T-helper 2 cell treated with Interferon-gamma antibody and Interleukin-4, amounts not matched to agents 5 μg/mL and 100 μg/mL, for 36 hours (primary cell): ENCODE data around the gene PERM1.
"Not testable (repeated sequence)": the region's sequence is repeated elsewhere in the genome, so short reads cannot be mapped to it uniquely, and the experiment has no call there.

Experiments
- DNase-seq: peaks from one replicate; pipeline ENCODE4 v3.0.0; 2021; ENCODE audit warnings: low spot score
- H3K27ac Mint-ChIP-seq: one replicate; pipeline ENCODE4 v1.8.0; 2021; ENCODE audit warnings: mild to moderate bottlenecking, mixed read lengths
- H3K27me3 Mint-ChIP-seq: one replicate; pipeline ENCODE4 v1.8.0; 2021; ENCODE audit warnings: low read depth, mixed read lengths
- H3K36me3 Mint-ChIP-seq: one replicate; pipeline ENCODE4 v1.8.0; 2021; ENCODE audit warnings: low read depth, mixed read lengths
- H3K4me1 Mint-ChIP-seq: one replicate; pipeline ENCODE4 v1.8.0; 2021; ENCODE audit warnings: low read depth, mixed read lengths
- H3K4me3 Mint-ChIP-seq: one replicate; pipeline ENCODE4 v1.8.0; 2022; ENCODE audit warnings: mild to moderate bottlenecking, moderate library complexity, mixed read lengths
- H3K9me3 Mint-ChIP-seq: one replicate; pipeline ENCODE4 v1.8.0; 2021; ENCODE audit warnings: mixed read lengths

The PERM1 gene, protein sequence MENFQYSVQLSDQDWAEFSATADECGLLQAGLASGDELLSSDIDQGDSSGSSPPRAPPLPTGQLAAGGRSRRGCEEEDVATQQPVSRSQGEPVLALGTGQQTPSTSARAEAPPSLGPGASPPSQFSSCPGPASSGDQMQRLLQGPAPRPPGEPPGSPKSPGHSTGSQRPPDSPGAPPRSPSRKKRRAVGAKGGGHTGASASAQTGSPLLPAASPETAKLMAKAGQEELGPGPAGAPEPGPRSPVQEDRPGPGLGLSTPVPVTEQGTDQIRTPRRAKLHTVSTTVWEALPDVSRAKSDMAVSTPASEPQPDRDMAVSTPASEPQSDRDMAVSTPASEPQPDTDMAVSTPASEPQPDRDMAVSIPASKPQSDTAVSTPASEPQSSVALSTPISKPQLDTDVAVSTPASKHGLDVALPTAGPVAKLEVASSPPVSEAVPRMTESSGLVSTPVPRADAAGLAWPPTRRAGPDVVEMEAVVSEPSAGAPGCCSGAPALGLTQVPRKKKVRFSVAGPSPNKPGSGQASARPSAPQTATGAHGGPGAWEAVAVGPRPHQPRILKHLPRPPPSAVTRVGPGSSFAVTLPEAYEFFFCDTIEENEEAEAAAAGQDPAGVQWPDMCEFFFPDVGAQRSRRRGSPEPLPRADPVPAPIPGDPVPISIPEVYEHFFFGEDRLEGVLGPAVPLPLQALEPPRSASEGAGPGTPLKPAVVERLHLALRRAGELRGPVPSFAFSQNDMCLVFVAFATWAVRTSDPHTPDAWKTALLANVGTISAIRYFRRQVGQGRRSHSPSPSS

DNA sequence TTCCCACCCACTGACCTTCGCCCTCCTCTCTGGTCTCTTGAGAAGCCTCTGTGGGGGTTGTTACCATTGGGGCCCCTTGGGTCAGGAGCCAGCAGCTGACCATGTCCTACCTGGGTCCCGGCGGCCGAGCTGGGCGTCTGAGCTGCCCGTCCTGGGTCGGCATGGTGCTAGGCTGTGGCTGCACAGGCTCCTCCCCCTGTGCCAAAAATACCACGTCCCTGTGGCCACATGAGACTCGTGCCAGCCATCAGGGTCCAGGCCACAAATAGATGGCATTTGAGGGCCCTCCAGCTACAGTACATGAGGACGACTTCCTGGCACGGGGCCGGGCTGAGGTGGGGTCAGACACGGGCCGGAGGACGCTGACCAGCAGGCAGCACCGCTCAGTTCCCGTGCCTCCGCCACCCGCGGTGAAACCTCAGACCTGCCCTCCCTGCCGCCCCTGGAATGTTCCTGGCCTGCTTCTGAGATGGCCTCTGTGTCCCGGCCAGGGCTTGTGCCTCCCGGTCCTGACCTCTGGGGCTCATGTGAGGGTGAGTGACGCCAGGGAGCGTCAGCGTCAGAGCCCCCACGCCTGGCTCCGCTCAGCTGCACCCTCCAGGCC is at the start of gene PERM1:
Gene PERM1, minus strand, starts transcription at position 139 of the 604 bp plus-strand sequence. CDS start 1,064 bp downstream, outside the sequence.
- peaks cover 9% of the 10 kb centered on the region for H3K27me3 Mint-ChIP-seq
- DNase-seq, result no peak

DNA sequence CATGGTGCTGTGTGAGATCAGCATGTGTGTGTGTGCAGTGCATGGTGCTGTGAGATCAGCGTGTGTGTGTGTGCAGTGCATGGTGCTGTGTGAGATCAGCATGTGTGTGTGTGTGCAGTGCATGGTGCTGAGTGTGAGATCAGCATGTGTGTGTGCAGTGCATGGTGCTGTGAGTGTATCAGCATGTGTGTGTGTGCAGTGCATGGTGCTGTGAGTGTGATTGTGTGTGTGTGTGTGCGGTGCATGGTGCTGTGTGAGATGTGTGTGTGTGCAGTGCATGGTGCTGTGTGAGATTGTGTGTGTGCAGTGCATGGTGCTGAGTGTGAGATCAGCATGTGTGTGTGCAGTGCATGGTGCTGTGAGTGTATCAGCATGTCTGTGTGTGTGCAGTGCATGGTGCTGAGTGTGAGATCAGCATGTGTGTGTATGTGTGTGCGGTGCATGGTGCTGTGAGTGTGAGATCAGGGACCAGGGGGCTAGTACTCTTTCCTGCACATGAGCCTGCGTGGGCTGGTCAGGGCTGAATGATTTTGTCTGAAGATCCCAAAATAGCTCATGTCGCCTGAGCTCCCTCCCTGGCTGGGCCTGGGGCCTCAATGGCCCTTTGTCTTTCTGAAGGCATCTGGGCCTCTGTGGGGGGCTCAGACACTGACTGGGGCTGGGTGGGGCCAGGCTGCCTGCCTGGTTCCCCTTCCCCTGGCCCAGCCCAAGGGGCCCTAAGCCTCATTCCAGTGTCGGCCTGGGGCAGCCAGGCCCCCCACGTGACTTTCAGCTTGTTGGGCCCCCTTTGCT is 49.2 kb upstream of the PERM1 start:
- not testable (repeated sequence) for DNase-seq, H3K4me1 Mint-ChIP-seq, H3K27ac Mint-ChIP-seq, H3K9me3 Mint-ChIP-seq, H3K4me3 Mint-ChIP-seq, H3K36me3 Mint-ChIP-seq
- peaks cover 14% of the 10 kb centered on the region for H3K27me3 Mint-ChIP-seq

More for the DNA sequence above, at the start of gene PERM1:
- Mint-ChIP-seq H3K9me3 (no peaks in the 10 kb centered on the region), H3K27ac (no peak within 1 kb of the TSS), H3K36me3 (no peaks in the 10 kb centered on the region), H3K4me3 (no peak within 1 kb of the TSS), H3K4me1 (no peaks in the 10 kb centered on the region)

DNA sequence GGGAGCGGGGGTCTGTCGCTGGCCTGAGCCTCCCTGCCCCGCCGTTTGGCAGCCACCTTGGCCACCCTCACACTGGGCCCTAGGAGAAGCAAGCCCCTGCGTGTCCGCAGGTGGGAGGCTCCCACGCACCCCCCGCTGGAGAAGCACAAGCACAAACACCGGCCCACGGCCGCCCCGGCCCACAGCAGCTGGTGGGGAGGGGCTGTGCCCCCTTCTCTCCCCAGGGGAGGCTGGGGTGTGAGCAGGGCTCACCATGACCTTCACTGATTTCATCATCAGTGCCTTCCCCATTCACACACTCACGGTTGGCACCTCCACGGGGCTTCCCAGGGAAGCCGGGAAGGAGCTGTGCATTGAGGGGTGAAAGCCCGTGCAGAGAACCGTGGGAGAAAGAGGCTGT is 45.9 kb upstream of the PERM1 start:
- H3K4me1 Mint-ChIP-seq, result peaks cover 4% of the 10 kb centered on the region
- H3K9me3 Mint-ChIP-seq, result no peaks in the 10 kb centered on the region
- no peak overlapping the region for H3K27ac Mint-ChIP-seq
- peaks cover 12% of the 10 kb centered on the region for H3K27me3 Mint-ChIP-seq
- H3K36me3 Mint-ChIP-seq, result no peaks in the 10 kb centered on the region
- no peak for DNase-seq
- H3K4me3 Mint-ChIP-seq, result no peak overlapping the region

DNA sequence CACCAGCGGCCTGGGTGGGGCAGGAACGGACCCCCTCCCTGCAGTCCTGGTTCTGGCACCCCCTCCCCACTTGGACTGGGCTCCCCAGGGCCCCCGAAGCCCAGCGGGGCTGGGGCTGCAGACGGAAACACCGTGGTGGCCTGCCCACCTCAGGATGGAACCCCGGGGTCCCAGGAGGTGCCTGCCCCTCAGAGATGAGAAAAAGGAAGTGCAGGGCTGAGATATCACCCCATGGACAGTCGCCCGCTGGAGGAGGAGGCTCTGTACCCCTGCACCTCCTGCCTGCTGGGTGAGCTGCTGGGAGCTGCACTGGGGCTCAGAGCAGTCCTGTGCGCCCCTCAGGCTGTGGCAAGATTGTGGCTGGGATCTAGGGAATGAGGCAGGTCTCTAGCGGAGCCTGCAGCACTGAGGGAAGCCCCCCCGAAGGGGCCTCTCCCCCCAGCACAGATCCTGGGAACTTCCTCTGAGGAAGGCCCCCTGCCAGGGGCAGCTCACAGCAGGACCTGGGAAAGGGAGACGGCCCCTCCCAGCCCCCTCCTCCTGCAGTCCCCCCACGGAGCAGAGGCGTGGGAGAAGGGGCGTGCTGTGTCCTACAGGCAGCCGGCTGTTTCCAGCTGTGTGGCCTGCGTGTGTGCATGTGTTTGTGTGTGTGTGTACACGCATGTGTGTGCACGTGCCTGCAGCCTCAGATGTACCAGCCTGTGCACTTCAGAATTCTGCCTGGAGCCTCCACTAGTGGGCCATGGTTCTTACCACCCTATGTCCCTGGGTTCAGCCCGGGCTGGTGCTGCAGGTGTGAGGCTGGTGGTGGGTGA is 44.9 kb upstream of the PERM1 start:
- Mint-ChIP-seq H3K9me3 (no peaks in the 10 kb centered on the region), H3K27ac (no peak overlapping the region), H3K4me1 (no peaks in the 10 kb centered on the region), H3K27me3 (peaks cover 9% of the 10 kb centered on the region), H3K4me3 (no peak overlapping the region), H3K36me3 (no peaks in the 10 kb centered on the region)
- no peak for DNase-seq

DNA sequence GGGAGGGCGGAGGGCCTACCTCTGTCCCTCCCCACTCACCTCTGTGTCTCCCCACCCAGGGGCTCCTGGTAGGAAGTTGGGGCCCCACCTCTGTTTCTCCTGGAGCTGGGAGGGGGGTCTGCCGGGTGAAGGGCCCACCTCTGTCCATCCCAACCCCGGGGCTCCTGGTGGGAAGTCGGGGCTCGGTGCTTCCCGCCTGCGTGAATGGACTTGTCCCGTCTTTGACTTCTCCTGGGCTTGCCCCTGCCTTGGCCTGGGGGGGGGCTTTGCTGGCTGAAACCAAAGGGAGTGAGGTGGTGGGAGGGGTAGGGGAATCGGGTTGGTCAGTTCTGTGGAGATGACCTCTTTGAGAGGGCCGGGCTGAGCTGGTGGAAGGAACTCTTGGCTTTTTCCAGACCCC is 43.8 kb upstream of the PERM1 start:
- H3K4me3 Mint-ChIP-seq, result no peak overlapping the region
- no peak overlapping the region for H3K27ac Mint-ChIP-seq
- peaks cover 15% of the 10 kb centered on the region for H3K27me3 Mint-ChIP-seq
- no peaks in the 10 kb centered on the region for H3K4me1 Mint-ChIP-seq
- no peaks in the 10 kb centered on the region for H3K36me3 Mint-ChIP-seq
- DNase-seq, result no peak
- H3K9me3 Mint-ChIP-seq, result no peaks in the 10 kb centered on the region

DNA sequence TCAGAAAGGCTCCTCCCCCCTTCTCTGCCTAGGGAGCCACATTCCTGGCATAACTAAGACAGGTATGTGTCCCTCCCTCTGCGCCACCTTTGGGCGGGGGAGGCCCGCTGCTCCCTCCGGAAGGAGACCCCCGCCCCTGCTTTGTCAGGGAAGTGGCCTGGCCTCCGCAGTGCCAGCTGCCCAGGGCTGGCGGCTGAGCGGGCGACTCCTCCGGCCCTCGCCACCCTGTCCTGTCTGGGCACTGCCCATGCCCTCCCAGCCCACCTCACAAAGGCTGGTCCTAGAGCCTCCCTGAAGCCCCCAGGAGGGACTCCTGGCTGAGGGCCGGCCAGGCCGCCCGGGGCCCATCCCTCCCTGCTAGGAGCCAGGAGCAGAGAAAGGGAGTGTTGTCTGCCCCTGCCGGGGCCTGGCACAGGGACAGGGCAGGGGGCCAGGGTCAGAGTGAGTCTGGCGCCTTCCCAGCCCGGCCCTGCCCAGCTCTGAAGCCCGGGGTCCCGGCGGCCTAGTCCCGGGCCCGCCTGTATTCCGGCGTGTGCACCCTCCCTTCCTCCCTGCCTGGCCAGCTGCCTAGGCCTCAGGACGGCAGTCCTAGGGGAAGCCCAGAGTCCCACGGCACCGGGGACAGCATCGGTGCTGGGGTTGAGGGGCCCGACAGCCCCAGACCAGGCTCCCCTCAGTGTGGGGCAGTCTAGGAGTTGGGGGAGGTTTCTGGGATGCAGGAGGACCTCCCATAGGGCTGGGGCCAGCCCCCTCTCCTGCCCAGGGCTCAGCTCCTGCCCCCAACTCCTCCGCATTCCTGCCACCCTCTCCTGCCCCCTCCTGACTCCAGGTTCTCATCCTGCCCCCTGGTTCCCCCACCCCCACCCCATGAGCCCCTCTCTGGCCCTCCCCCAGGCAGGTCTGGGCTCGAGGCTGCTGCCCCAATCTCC is 43.1 kb upstream of the PERM1 start:
- peaks cover 15% of the 10 kb centered on the region for H3K27me3 Mint-ChIP-seq

DNA sequence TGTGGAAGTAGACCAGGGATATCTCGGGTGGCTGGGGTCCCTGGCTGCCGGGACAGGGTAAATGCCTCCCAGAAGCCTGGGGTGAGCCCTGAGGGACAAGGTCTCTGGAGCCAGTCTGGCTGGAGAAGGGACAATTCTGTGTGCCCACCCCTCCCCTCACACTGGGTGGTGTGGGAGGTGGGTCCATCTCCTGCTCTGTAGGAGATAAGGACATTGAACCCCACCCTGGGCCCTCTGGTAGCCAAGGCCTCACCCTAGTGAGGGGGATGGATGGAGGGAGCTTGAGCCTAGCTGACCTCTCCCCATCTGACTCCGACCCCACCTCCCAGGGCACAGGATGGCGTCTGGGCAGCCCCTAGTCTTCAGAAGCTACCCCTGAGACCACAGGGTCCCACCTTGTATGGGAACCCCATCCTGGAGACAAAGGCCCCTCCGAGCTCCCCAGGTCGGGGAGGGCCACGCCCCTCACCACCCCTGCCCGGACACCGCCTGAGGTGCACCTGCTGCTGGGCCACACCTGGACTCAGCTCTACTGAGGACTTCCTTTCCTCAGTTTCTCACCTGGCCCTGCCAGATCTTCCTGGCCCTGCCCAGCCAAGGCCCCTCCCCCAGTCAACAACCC is 42.4 kb upstream of the PERM1 start:
- no peaks in the 10 kb centered on the region for H3K36me3 Mint-ChIP-seq
- no peaks in the 10 kb centered on the region for H3K9me3 Mint-ChIP-seq
- H3K4me1 Mint-ChIP-seq, result no peaks in the 10 kb centered on the region
- H3K27ac Mint-ChIP-seq, result no peak overlapping the region
- peaks cover 15% of the 10 kb centered on the region for H3K27me3 Mint-ChIP-seq
- no peak for DNase-seq
- H3K4me3 Mint-ChIP-seq, result no peak overlapping the region

More for the DNA sequence above, 43.1 kb upstream of the PERM1 start:
- no peak overlapping the region for H3K27ac Mint-ChIP-seq
- no peaks in the 10 kb centered on the region for H3K9me3 Mint-ChIP-seq
- no peak overlapping the region for H3K4me3 Mint-ChIP-seq
- DNase-seq, result no peak
- no peaks in the 10 kb centered on the region for H3K36me3 Mint-ChIP-seq
- H3K4me1 Mint-ChIP-seq, result no peaks in the 10 kb centered on the region

DNA sequence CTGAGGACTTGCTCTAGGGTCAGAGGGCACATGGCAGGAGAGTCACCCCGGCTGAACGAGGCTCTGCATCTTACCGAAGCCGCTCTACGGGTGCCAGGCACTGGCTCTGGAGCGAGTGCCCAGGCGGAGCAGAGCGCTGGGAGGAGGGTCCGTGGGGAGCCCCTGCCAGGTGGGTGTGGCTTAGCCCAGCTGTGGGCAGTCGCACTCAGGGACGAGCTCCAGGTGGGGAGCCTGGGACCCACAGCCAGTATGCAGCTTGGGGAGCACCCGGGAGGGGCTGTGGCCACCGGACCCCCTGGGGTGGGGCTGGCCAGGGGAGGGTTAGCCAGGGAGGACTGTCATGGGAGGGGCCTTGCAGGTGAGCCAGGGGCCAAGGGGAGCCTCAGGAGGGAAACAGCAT is 41.8 kb upstream of the PERM1 start:
- no peaks in the 10 kb centered on the region for H3K4me1 Mint-ChIP-seq
- no peaks in the 10 kb centered on the region for H3K9me3 Mint-ChIP-seq
- H3K27ac Mint-ChIP-seq, result no peak overlapping the region
- DNase-seq, result no peak
- H3K27me3 Mint-ChIP-seq, result peaks cover 15% of the 10 kb centered on the region
- no peaks in the 10 kb centered on the region for H3K36me3 Mint-ChIP-seq
- no peak overlapping the region for H3K4me3 Mint-ChIP-seq

DNA sequence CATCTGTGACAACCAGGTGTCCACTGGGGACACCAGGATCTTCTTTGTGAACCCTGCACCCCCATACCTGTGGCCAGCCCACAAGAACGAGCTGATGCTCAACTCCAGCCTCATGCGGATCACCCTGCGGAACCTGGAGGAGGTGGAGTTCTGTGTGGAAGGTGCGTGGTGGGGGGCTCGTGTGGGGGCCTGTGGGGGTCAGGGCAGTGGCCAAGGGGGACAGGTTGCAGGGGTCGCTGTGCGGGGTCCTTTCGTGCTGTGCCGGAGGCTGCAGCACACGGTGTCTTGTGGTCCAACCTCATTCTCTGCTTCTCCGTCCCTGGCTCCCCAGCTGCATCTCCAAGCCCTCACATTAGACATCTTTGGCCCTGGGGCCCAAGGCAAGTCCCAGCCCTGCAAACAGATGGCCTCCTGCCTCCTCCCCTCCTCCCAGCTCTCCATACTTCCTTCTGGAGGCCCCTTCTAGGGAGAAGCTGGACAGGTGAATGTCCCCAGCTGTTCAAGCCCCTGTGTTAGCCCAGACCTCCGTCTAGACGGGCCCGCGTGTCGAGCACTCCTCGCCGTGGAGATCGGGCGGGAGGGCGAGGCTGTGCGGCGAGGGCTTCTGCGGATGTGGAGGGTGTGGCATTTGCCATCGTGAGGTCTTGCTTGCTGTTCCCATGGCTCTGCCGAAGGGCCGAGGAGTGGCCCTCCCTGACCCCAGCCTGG is 40.6 kb upstream of the PERM1 start:
- H3K9me3 Mint-ChIP-seq, result no peaks in the 10 kb centered on the region
- no peak overlapping the region for H3K27ac Mint-ChIP-seq
- no peak overlapping the region for H3K4me3 Mint-ChIP-seq
- no peak for DNase-seq
- H3K4me1 Mint-ChIP-seq, result peaks cover 2% of the 10 kb centered on the region
- H3K36me3 Mint-ChIP-seq, result peaks cover 1% of the 10 kb centered on the region
- H3K27me3 Mint-ChIP-seq, result peaks cover 15% of the 10 kb centered on the region

DNA sequence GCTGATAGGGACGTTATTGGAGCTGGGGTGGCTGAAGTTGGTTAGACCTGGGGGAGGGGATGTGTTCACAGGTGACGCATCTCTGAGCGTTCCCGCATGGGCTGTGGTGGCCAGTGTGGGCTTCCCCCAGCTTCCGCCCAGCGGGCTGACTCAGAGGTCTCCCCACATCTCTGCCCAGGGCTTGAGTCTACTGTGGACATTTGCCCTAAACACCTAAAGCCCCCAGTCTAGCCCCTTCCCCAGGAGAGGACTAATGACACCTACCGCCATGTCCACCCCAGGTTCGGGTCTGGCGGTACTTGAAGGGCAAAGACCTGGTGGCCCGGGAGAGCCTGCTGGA is 40.0 kb upstream of the PERM1 start:
- H3K27me3 Mint-ChIP-seq, result peaks cover 15% of the 10 kb centered on the region
- peaks cover 6% of the 10 kb centered on the region for H3K4me1 Mint-ChIP-seq
- H3K36me3 Mint-ChIP-seq, result peaks cover 5% of the 10 kb centered on the region
- no peak overlapping the region for H3K4me3 Mint-ChIP-seq
- no peak for DNase-seq
- H3K9me3 Mint-ChIP-seq, result no peaks in the 10 kb centered on the region
- H3K27ac Mint-ChIP-seq, result no peak overlapping the region

DNA sequence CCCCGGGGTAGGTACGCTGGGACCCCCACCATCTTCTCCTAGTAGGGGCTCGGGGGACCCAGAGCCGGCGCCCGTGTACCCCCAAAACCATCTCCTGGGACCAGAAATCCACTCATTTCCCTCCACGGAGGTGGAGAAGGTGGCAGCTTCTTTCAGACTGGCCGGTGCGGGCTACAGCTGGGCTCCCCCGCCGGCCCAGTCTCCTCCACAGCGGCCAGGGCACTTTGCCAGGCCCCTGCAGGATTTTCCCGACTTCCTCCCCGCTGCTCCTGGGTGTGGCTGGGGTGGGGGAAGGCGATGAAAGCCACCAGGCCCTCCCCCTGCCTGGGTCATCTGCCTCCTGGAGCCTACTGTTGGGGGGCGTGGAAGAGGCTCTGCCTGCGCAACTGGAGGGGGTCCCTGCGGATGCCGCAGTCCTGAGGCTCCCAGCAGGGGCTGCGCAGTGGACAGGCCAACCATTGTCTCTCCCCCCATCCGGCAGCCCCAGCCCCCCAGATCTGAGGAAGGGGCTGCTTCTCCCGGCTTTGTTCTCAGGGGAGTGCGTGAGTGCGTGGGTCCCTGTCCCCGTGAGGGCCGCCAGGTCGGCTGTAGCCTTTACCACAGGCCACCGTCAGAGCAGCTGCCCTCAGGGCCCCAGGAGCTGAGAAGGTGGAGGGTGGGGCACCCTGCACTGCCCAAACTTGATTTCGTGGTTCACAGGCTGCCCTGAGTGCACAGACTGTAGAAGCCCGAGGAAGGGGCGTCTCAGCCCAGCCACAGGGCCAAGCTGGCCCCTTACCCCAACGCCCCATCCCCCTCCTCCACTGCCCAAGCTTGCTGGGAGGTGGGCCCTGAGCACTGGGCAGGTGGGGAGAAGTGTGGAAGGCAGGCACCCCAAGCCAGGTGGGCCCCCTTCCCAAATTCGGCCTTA is 39.4 kb upstream of the PERM1 start:
- peaks cover 15% of the 10 kb centered on the region for H3K27me3 Mint-ChIP-seq
- H3K4me1 Mint-ChIP-seq, result peaks cover 6% of the 10 kb centered on the region
- peak overlapping the region; percentile 45 for H3K4me3 Mint-ChIP-seq
- no peak for DNase-seq
- no peak overlapping the region for H3K27ac Mint-ChIP-seq
- H3K36me3 Mint-ChIP-seq, result peaks cover 5% of the 10 kb centered on the region
- no peaks in the 10 kb centered on the region for H3K9me3 Mint-ChIP-seq
